ENCODE results near the gene RHNO1. TPM values are rescaled to one million over a fixed set of nuclear protein-coding genes. Genes with fewer than 3 reads are reported as not detected.

RHNO1 gene
- total RNA-seq, 1 experiment from 2014 or later, result 42.0 TPM

DNA sequence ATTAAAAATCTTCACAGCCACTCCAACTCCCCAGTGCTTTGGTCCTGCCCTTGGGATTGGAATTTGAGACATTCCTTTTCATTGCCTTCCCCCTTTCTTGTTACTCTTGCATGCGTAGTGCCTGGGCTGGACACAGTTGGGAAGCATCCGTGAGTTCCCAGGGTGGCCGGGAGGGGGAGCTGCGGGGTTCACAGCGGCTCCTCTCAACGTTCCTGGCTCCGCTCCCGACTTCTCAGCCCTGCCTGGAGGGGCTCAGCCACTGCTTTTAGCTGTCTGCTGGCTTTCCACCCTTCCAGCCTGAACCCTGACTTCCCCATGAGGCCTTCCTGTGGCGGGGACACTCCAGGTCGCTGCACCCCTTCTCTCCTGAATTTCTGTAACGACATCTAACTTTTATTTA, 23.4 kb upstream of the RHNO1 start:
- DNase-seq (peak; percentile 68), ATAC-seq (peak; percentile 82)
- BruUV-seq (replicated peaks), result no TSS peak
- intact Hi-C loops (cut with micrococcal nuclease), result no loop called here
- no peak overlapping the region for H2AFZ ChIP-seq (ENCODE audit: low read length)
- CTCF ChIA-PET, result interaction anchor here (0.6 to 0.7 kb wide), 2 partner anchors 29 to 99 kb away, joined by 3 read pairs; no protein-coding TSS in a partner anchor
- no peak overlapping the region for H3K4me2 ChIP-seq (ENCODE audit: low read length)
- H3K9ac ChIP-seq (ENCODE audit: low read length), result no peak overlapping the region
- no peak overlapping the region for H3K27ac ChIP-seq (ENCODE audit: low read length)
- H3K9me3 ChIP-seq (ENCODE audit: low read length), result no peaks in the 10 kb centered on the region
- no peaks in the 10 kb centered on the region for H3K79me2 ChIP-seq (ENCODE audit: low read length)
- H3K36me3 ChIP-seq (ENCODE audit: low read depth, low read length), result peaks cover 3% of the 10 kb centered on the region; the same call in 1 of the 2 replicates
- no peaks in the 10 kb centered on the region for H3K9me2 ChIP-seq (replicated peaks; ENCODE audit: low read length)
- TF ChIP-seq, protein P1, sequence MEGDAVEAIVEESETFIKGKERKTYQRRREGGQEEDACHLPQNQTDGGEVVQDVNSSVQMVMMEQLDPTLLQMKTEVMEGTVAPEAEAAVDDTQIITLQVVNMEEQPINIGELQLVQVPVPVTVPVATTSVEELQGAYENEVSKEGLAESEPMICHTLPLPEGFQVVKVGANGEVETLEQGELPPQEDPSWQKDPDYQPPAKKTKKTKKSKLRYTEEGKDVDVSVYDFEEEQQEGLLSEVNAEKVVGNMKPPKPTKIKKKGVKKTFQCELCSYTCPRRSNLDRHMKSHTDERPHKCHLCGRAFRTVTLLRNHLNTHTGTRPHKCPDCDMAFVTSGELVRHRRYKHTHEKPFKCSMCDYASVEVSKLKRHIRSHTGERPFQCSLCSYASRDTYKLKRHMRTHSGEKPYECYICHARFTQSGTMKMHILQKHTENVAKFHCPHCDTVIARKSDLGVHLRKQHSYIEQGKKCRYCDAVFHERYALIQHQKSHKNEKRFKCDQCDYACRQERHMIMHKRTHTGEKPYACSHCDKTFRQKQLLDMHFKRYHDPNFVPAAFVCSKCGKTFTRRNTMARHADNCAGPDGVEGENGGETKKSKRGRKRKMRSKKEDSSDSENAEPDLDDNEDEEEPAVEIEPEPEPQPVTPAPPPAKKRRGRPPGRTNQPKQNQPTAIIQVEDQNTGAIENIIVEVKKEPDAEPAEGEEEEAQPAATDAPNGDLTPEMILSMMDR (conservative IDR thresholded peaks at IDR 0.05; ENCODE audit: low read depth, low read length), result peak; percentile 73
- TF ChIP-seq EZH2 (IDR thresholded peaks at IDR 0.05; ENCODE audit: low read length, unreplicated experiment), result no peak
- H3K4me1 ChIP-seq (ENCODE audit: insufficient read depth, low read length), result no peaks in the 10 kb centered on the region
- no peaks in the 10 kb centered on the region for H3F3A ChIP-seq (ENCODE audit: low read length, unreplicated experiment)
- H3K4me3 ChIP-seq (ENCODE audit: low read length), result no peak overlapping the region
- H3K27me3 ChIP-seq (ENCODE audit: low read length), result no peaks in the 10 kb centered on the region
- H4K20me1 ChIP-seq (ENCODE audit: low read length), result no peaks in the 10 kb centered on the region
- POLR2A ChIA-PET (ENCODE audit: unreplicated experiment), result no interaction called here

DNA sequence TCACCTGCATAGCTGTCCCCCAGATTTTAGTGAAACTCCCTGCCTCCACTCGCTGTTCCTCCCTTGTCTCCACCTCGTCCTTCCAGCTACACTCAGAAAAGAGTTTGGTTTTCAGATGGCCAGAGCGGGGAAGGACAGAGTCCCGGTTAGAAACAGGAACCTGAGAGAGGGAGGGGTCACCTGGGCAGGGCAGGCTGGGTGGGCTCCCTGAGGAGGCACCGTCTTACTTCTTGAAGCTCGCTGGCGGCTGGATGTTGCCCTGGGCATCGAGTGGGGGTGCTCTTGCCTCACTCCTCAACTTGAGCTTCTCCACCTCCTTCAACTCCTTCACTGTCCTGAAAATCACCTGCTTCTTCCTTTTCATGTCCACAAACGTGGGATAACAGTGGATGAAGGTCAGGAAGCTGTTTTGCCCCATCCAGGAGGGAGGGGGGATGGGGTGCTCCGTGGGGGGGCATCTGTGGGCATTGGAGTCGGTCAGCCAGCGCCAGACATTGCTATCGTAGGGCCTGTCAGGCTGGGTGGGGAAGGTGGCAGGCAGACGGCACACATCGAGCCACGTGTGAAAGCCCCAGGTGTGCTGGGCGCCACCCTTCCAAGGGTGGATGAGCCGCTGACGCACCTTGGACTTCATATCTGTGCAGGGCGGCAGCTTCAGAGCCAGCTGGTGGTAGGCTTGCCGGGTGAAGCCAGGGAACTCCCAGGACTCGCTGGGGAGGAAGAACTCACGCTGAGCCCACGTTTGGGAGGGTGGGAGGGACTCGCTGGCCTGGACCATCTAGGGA, 22.2 kb upstream of the RHNO1 start:
- H3K36me3 ChIP-seq (ENCODE audit: low read depth, low read length), result peaks cover 15% of the 10 kb centered on the region; the same call in 1 of the 2 replicates
- intact Hi-C loops (cut with micrococcal nuclease), result no loop called here
- no TSS peak for BruUV-seq (replicated peaks)
- H2AFZ ChIP-seq (ENCODE audit: low read length), result no peak overlapping the region
- no peaks in the 10 kb centered on the region for H3F3A ChIP-seq (ENCODE audit: low read length, unreplicated experiment)
- no peak overlapping the region for H3K4me3 ChIP-seq (ENCODE audit: low read length)
- no peak overlapping the region for H3K4me2 ChIP-seq (ENCODE audit: low read length)
- no peaks in the 10 kb centered on the region for H3K9me2 ChIP-seq (replicated peaks; ENCODE audit: low read length)
- no peaks in the 10 kb centered on the region for H3K4me1 ChIP-seq (ENCODE audit: insufficient read depth, low read length)
- H3K9ac ChIP-seq (ENCODE audit: low read length), result no peak overlapping the region
- ChIA-PET POLR2A (ENCODE audit: unreplicated experiment) (no interaction called here), CTCF (no interaction called here)
- no peak for TF ChIP-seq EZH2 (IDR thresholded peaks at IDR 0.05; ENCODE audit: low read length, unreplicated experiment)
- TF ChIP-seq EZH2phosphoT487 (IDR thresholded peaks at IDR 0.05; ENCODE audit: borderline replicate concordance, low read length), result no peak
- TF ChIP-seq, protein P1 (conservative IDR thresholded peaks at IDR 0.05; ENCODE audit: low read depth, low read length), result no peak
- H4K20me1 ChIP-seq (ENCODE audit: low read length), result no peaks in the 10 kb centered on the region
- no peak for ATAC-seq
- no peaks in the 10 kb centered on the region for H3K79me2 ChIP-seq (ENCODE audit: low read length)
- no peak for DNase-seq
- no peaks in the 10 kb centered on the region for H3K27me3 ChIP-seq (ENCODE audit: low read length)
- H3K9me3 ChIP-seq (ENCODE audit: low read length), result no peaks in the 10 kb centered on the region
- no peak overlapping the region for H3K27ac ChIP-seq (ENCODE audit: low read length)

DNA sequence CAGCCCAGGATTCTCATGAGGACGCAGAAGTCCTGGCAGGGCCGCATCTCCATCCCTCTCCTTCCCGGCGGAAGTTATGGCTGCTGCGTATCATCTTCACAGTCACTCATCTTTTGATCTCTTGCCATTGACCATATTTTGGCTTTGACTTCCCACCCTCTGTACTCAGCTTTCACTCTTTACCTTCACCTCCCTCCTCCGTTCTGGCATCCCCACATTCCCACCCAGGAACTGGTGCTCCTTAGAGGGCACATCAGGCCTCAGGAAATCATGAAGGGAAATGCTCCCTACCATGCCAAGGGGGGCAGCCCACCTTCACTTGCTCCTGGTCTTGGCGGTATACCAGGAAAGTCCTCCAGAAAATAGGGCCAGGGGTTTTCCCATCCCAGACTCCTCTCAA, 21.5 kb upstream of the RHNO1 start:
- H3K79me2 ChIP-seq (ENCODE audit: low read length), result no peaks in the 10 kb centered on the region
- DNase-seq (no peak), ATAC-seq (no peak)
- no peaks in the 10 kb centered on the region for H3K9me2 ChIP-seq (replicated peaks; ENCODE audit: low read length)
- POLR2A ChIA-PET (ENCODE audit: unreplicated experiment), result no interaction called here
- no peaks in the 10 kb centered on the region for H3F3A ChIP-seq (ENCODE audit: low read length, unreplicated experiment)
- H3K9ac ChIP-seq (ENCODE audit: low read length), result no peak overlapping the region
- CTCF ChIA-PET, result no interaction called here
- intact Hi-C loops (cut with micrococcal nuclease), result no loop called here
- peaks cover 17% of the 10 kb centered on the region; the same call in 1 of the 2 replicates for H3K36me3 ChIP-seq (ENCODE audit: low read depth, low read length)
- no peak overlapping the region for H3K27ac ChIP-seq (ENCODE audit: low read length)
- no peak overlapping the region for H2AFZ ChIP-seq (ENCODE audit: low read length)
- no peaks in the 10 kb centered on the region for H4K20me1 ChIP-seq (ENCODE audit: low read length)
- TF ChIP-seq EZH2phosphoT487 (IDR thresholded peaks at IDR 0.05; ENCODE audit: borderline replicate concordance, low read length) (no peak), EZH2 (IDR thresholded peaks at IDR 0.05; ENCODE audit: low read length, unreplicated experiment) (no peak)
- TF ChIP-seq, protein P1 (conservative IDR thresholded peaks at IDR 0.05; ENCODE audit: low read depth, low read length), result no peak
- no peaks in the 10 kb centered on the region for H3K4me1 ChIP-seq (ENCODE audit: insufficient read depth, low read length)
- no peak overlapping the region for H3K4me3 ChIP-seq (ENCODE audit: low read length)
- no TSS peak for BruUV-seq (replicated peaks)
- H3K27me3 ChIP-seq (ENCODE audit: low read length), result no peaks in the 10 kb centered on the region
- no peaks in the 10 kb centered on the region for H3K9me3 ChIP-seq (ENCODE audit: low read length)
- H3K4me2 ChIP-seq (ENCODE audit: low read length), result no peak overlapping the region
